Measurements from ENCODE around the gene LAMA3. TPM values are rescaled to one million over a fixed set of nuclear protein-coding genes. Genes with fewer than 3 reads are reported as not detected.

The LAMA3 gene
- total RNA-seq, 2 donors from 2014 or later: 30.1 to 34.2 TPM

DNA sequence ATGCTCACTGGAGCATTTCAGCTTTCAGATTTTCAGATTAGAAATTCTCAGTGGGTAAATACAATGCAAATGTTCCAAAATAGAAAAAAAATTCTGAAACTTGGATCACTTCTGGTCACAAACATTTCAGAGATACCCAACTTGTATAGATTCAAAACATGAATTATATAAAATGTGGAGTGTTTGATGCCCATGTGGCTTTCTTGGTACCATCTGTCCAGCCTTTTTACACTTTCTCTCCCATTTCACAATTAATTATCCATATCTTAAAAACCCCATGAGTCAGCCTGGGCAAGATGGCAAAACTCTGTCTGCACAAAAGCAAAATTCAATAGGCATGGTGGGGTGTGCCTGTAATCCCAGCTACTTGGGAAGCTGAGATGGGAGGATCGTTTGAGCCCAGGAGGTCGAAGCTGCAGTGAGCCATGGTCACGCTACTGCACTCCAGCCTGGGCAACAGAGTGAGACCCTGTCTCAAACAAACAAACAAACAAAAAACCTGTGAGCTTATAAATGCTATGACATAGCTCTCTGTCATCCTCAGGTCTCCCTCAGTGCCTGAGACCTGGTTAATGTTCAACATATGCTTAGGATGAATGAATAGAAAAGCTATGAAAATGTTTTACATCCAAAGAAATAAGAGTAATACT lies 179.0 kb downstream of the LAMA3 start:
- Histone ChIP-seq H3K36me3 (no peaks in the 10 kb centered on the region), H3K9me3 (no peaks in the 10 kb centered on the region), H3K4me3 (no peak overlapping the region), H3K27ac (no peak overlapping the region), H3K27me3 (replicated peaks; ENCODE audit: insufficient read depth) (no peaks in the 10 kb centered on the region), H3K4me1 (ENCODE audit: control insufficient read depth in 1 of 2, low read depth in 2 of 2) (peaks cover 11 to 22% of the 10 kb centered on the region in 2 donors)
- ATAC-seq (ENCODE audit: insufficient number of reproducible peaks, low FRiP score, low read depth): no peak
- DNase-seq (ENCODE audit: low spot score): no peak
- no peak for TF ChIP-seq CTCF (IDR thresholded peaks at IDR 0.05)

GRCh38 chr18:23870676-23871380 lies 181.6 kb downstream of the LAMA3 start:
- H3K4me1 ChIP-seq (ENCODE audit: control insufficient read depth in 1 of 2, low read depth in 2 of 2): no peaks in the 10 kb centered on the region
- no peak for TF ChIP-seq CTCF (IDR thresholded peaks at IDR 0.05)
- DNase-seq (ENCODE audit: low spot score) (no peak), ATAC-seq (ENCODE audit: insufficient number of reproducible peaks, low FRiP score, low read depth) (no peak)
- no peaks in the 10 kb centered on the region for H3K36me3 ChIP-seq
- no peak overlapping the region for H3K27ac ChIP-seq
- H3K27me3 ChIP-seq (replicated peaks; ENCODE audit: insufficient read depth): no peaks in the 10 kb centered on the region
- H3K9me3 ChIP-seq: no peaks in the 10 kb centered on the region
- H3K4me3 ChIP-seq: no peak overlapping the region

- Histone ChIP-seq H3K4me1 (ENCODE audit: control insufficient read depth in 1 of 2, low read depth in 2 of 2) (no peaks in the 10 kb centered on the region), H3K4me3 (no peak overlapping the region), H3K27me3 (replicated peaks; ENCODE audit: insufficient read depth) (no peaks in the 10 kb centered on the region), H3K36me3 (no peaks in the 10 kb centered on the region), H3K9me3 (no peaks in the 10 kb centered on the region), H3K27ac (no peak overlapping the region)
- no peak for DNase-seq (ENCODE audit: low spot score)
- no peak for ATAC-seq (ENCODE audit: insufficient number of reproducible peaks, low FRiP score, low read depth)
- TF ChIP-seq CTCF (IDR thresholded peaks at IDR 0.05): no peak
Measured at GRCh38 chr18:23871410-23871809, 182.2 kb downstream of the LAMA3 start.

GRCh38 chr18:23872701-23873550 lies 183.7 kb downstream of the LAMA3 start:
- no peak overlapping the region for H3K27ac ChIP-seq
- DNase-seq (ENCODE audit: low spot score): no peak

More at GRCh38 chr18:23872701-23873550, 183.7 kb downstream of the LAMA3 start:
- Histone ChIP-seq H3K36me3 (no peaks in the 10 kb centered on the region), H3K9me3 (no peaks in the 10 kb centered on the region), H3K4me3 (no peak overlapping the region), H3K27me3 (replicated peaks; ENCODE audit: insufficient read depth) (no peaks in the 10 kb centered on the region), H3K4me1 (ENCODE audit: control insufficient read depth in 1 of 2, low read depth in 2 of 2) (no peaks in the 10 kb centered on the region)
- no peak for TF ChIP-seq CTCF (IDR thresholded peaks at IDR 0.05)
- ATAC-seq (ENCODE audit: insufficient number of reproducible peaks, low FRiP score, low read depth): no peak
